Parathyroid adenoma (tissue), 2 donors: ENCODE data around the gene TBCCD1.

Experiments used
- H2AFZ ChIP-seq: fragments of 300-600 bp; sonication (generic); one replicate; pipeline ENCODE4 v1.7.0; 2017; ENCODE audit warnings: antibody characterized with exemption, mild to moderate bottlenecking
- H3K27ac ChIP-seq: fragments of 300-600 bp; sonication (generic); one replicate; pipeline ENCODE4 v1.7.0; 2017
- H3K27me3 ChIP-seq: fragments of 300-600 bp; sonication (generic); one replicate; pipeline ENCODE4 v1.7.0; 2017; ENCODE audit warnings: low read length; ENCODE audit not compliant: control insufficient read depth, insufficient read depth
- H3K36me3 ChIP-seq: fragments of 300-600 bp; sonication (generic); one replicate; pipeline ENCODE4 v1.7.0; 2017; ENCODE audit warnings: low read length; ENCODE audit not compliant: control insufficient read depth, insufficient read depth
- H3K4me1 ChIP-seq: fragments of 300-600 bp; sonication (generic); one replicate; pipeline ENCODE4 v1.7.0; 2017; ENCODE audit warnings: control low read depth
- H3K4me2 ChIP-seq: fragments of 300-600 bp; sonication (generic); one replicate; pipeline ENCODE4 v1.7.0; 2017; ENCODE audit warnings: low read length
- H3K4me3 ChIP-seq: fragments of 300-600 bp; sonication (generic); one replicate; pipeline ENCODE4 v1.7.0; 2017; ENCODE audit warnings: low read depth, low read length
- H3K79me2 ChIP-seq: fragments of 300-600 bp; sonication (generic); one replicate; pipeline ENCODE4 v1.7.0; 2017; ENCODE audit warnings: control low read depth
- H3K9ac ChIP-seq: fragments of 300-600 bp; sonication (generic); one replicate; pipeline ENCODE4 v1.7.0; 2017; ENCODE audit warnings: mild to moderate bottlenecking
- H3K9me3 ChIP-seq: fragments of 300-600 bp; sonication (generic); one replicate; pipeline ENCODE4 v1.7.0; 2017; ENCODE audit warnings: low read length; ENCODE audit not compliant: control insufficient read depth
- TF ChIP-seq, protein P1 (sequence below): fragments of 300-600 bp; sonication (generic); IDR thresholded peaks from one replicate; pipeline ENCODE4 v1.7.0; 2017; ENCODE audit warnings: antibody characterized with exemption, mild to moderate bottlenecking
- donor health status: primary hyperparathyroidism.

Gene TBCCD1

DNA sequence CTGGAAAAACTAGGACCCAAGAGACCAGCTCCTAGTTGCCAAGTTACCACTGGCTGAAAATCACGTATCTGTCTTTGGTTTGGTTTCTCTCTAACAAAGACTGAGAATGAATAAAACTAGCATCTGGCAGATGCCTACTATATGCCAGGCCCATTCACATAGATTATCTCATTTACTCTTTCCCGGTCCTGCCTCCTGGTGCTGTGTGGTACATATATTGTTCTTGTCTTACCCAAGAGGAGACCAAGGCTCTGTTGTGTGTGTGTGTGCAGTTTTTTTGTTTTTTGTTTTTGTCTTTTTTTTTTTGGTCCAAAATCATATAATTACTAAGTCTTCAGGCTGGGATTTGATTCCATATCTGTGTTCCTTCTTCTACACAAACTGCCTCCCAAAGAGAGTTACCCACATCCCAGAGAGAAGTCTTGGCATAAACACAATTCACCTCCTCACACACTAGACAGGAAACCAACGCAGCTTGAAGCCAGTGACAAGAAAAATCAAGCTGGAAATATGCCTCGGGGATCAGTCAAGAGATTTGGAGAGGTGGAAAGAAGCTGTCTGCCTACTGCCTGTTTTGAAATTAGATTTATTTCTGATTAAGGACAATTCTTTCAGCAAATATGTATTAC is 46.6 kb upstream of the TBCCD1 start:
- Histone ChIP-seq H3K36me3 (no peaks in the 10 kb centered on the region), H3K9ac (no peak overlapping the region), H3K4me3 (no peak overlapping the region), H3K27ac (no peak overlapping the region), H3K27me3 (no peaks in the 10 kb centered on the region), H3K79me2 (no peaks in the 10 kb centered on the region), H3K9me3 (no peaks in the 10 kb centered on the region), H2AFZ (no peak overlapping the region), H3K4me1 (no peaks in the 10 kb centered on the region), H3K4me2 (no peak overlapping the region)
- TF ChIP-seq, protein P1, sequence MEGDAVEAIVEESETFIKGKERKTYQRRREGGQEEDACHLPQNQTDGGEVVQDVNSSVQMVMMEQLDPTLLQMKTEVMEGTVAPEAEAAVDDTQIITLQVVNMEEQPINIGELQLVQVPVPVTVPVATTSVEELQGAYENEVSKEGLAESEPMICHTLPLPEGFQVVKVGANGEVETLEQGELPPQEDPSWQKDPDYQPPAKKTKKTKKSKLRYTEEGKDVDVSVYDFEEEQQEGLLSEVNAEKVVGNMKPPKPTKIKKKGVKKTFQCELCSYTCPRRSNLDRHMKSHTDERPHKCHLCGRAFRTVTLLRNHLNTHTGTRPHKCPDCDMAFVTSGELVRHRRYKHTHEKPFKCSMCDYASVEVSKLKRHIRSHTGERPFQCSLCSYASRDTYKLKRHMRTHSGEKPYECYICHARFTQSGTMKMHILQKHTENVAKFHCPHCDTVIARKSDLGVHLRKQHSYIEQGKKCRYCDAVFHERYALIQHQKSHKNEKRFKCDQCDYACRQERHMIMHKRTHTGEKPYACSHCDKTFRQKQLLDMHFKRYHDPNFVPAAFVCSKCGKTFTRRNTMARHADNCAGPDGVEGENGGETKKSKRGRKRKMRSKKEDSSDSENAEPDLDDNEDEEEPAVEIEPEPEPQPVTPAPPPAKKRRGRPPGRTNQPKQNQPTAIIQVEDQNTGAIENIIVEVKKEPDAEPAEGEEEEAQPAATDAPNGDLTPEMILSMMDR = no peak

DNA sequence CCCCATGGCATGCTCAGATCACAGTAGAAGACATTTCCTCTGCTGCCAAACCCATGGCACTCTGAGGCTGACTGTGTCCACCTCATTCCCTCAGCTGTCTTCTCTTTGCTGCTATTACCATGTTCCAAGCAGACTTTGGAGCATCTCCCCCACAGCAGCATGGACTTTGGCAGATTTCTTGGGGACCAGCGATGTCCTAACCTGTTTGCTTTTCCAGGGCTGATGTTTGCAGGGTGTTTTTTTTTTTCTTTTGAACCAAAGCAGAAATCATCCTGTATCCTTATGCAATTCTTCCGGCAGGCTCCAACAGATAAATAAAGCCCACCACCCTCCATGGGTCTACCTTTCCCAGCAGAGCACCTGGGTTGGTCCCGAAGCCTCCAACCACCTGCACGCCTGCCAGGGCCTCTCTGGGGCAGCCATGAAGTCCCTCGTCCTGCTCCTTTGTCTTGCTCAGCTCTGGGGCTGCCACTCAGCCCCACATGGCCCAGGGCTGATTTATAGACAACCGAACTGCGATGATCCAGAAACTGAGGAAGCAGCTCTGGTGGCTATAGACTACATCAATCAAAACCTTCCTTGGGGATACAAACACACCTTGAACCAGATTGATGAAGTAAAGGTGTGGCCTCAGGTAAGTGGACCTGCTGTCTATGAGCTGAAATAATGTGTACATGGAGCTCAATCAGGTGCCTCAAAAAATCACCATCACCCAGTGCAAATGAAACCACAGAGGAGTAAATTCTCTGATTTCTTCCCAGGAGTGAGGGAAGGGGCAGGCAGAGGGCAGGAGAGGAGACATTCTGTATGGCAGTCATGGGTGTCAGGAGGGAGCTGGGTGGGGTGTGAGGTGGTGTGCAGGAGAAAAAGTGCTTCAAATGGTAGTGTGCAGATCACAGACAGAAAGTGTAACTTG is 45.8 kb upstream of the TBCCD1 start, which contains the start of gene AHSG:
Gene AHSG (plus strand): TSS at position 340 of the 916 bp plus-strand sequence. CDS start 82 bp downstream, at position 422.
- Histone ChIP-seq H3K27ac (no peak within 1 kb of the TSS), H2AFZ (no peak within 1 kb of the TSS), H3K36me3 (no peaks in the 10 kb centered on the region), H3K4me1 (no peaks in the 10 kb centered on the region), H3K9me3 (no peaks in the 10 kb centered on the region), H3K27me3 (no peaks in the 10 kb centered on the region), H3K9ac (no peak within 1 kb of the TSS), H3K4me3 (no peak within 1 kb of the TSS), H3K4me2 (no peak within 1 kb of the TSS), H3K79me2 (no peaks in the 10 kb centered on the region)
- TF ChIP-seq, protein P1 = no peak

DNA sequence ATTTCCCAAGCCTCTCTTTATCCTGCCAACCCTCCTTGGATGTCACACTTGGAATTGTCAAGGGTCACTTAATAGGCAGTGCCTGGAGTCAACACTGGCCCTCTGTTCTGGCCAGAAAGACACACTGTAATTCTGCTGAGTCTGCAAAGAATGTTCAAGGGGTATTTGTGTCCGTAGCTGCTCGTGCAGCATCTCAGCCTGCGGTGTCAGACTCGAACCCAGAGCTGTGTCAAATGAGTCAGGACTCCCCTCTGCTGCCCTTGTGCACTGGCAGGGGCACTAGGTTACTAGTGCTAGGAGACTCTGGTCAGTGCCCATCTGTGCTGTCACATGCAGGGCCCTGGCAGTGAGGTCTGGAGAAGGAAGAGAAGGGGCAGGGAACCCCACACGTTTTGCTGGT is 44.9 kb upstream of the TBCCD1 start:
- no peaks in the 10 kb centered on the region for H3K27me3 ChIP-seq
- H3K79me2 ChIP-seq = no peaks in the 10 kb centered on the region
- no peaks in the 10 kb centered on the region for H3K4me1 ChIP-seq
- H3K9ac ChIP-seq = no peak overlapping the region
- H3K27ac ChIP-seq = no peak overlapping the region
- no peak overlapping the region for H2AFZ ChIP-seq
- H3K4me2 ChIP-seq = no peak overlapping the region
- TF ChIP-seq, protein P1 = no peak
- H3K36me3 ChIP-seq = no peaks in the 10 kb centered on the region
- H3K9me3 ChIP-seq = no peaks in the 10 kb centered on the region
- no peak overlapping the region for H3K4me3 ChIP-seq

DNA sequence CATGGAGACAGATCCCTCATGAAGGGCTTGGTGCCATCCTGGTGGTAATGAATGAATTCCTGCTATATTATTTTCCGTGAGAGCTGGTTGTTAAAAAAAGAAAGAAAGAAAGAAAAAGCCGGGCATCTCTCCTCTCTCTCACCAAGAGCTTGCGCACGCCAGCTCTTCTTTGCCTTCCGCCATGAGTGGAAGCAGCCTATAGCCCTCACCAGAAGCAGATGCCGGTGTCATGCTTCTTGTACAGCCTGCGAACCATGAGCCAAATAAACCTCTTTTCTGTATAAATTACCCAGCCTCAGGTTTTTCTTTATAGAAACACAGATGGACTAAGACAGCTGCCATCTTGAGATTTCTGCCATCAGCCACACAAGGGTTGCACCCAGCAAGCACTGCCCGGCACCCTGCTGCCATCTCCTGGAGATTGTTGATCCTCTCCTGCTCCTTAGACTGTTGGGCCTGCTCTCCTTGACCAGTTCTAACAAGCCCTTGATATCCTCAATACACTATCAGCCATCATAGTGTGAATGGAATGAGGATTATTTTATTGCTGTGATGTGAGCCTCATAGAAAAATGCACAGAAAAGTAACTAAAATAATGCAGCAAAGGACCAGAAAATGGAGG is 42.2 kb upstream of the TBCCD1 start:
- Histone ChIP-seq H3K9ac (no peak overlapping the region), H3K36me3 (no peaks in the 10 kb centered on the region), H3K4me3 (no peak overlapping the region), H3K27ac (no peak overlapping the region), H3K79me2 (no peaks in the 10 kb centered on the region), H3K4me1 (no peaks in the 10 kb centered on the region), H2AFZ (no peak overlapping the region), H3K9me3 (no peaks in the 10 kb centered on the region), H3K4me2 (no peak overlapping the region), H3K27me3 (no peaks in the 10 kb centered on the region)
- TF ChIP-seq, protein P1 = no peak
